Mucosa of stomach (tissue), 1 donor: Measurements from ENCODE around the gene PATJ.
"Not testable (repeated sequence)": the region's sequence is repeated elsewhere in the genome, so short reads cannot be mapped to it uniquely, and the experiment has no call there.

Experiments used
- H3K27me3 ChIP-seq: one replicate; pipeline ENCODE4 v1.7.0; 2013; ENCODE audit warnings: mild to moderate bottlenecking, low read length; ENCODE audit not compliant: control insufficient read depth, insufficient read depth
- H3K36me3 ChIP-seq: one replicate; pipeline ENCODE4 v1.7.0; 2013; ENCODE audit warnings: low read length; ENCODE audit not compliant: control insufficient read depth, insufficient read depth
- H3K4me1 ChIP-seq: one replicate; pipeline ENCODE4 v1.7.0; 2013; ENCODE audit warnings: mild to moderate bottlenecking, low read length; ENCODE audit not compliant: control insufficient read depth, insufficient read depth
- H3K4me3 ChIP-seq: one replicate; pipeline ENCODE4 v1.7.0; 2013; ENCODE audit warnings: low read length
- H3K9ac ChIP-seq: one replicate; pipeline ENCODE4 v1.7.0; 2013; ENCODE audit warnings: mild to moderate bottlenecking, low read length, moderate library complexity
- H3K9me3 ChIP-seq: one replicate; pipeline ENCODE4 v1.7.0; 2013; ENCODE audit warnings: mild to moderate bottlenecking, low read length, moderate library complexity; ENCODE audit not compliant: control insufficient read depth
- donor health status: Pancreatic carcinoma.

The PATJ gene

GRCh38 chr1:61844006-61844405 lies 101.7 kb downstream of the PATJ start:
- no peak overlapping the region for H3K4me3 ChIP-seq
- peaks cover 7% of the 10 kb centered on the region for H3K4me1 ChIP-seq
- H3K9ac ChIP-seq, result no peak overlapping the region
- H3K9me3 ChIP-seq, result no peaks in the 10 kb centered on the region
- no peaks in the 10 kb centered on the region for H3K36me3 ChIP-seq
- no peaks in the 10 kb centered on the region for H3K27me3 ChIP-seq

GRCh38 chr1:61844664-61845063 lies 102.4 kb downstream of the PATJ start:
- not testable (repeated sequence) for H3K4me1 ChIP-seq, H3K27me3 ChIP-seq, H3K36me3 ChIP-seq, H3K9me3 ChIP-seq, H3K4me3 ChIP-seq, H3K9ac ChIP-seq

- Histone ChIP-seq H3K4me1 (no peaks in the 10 kb centered on the region), H3K27me3 (no peaks in the 10 kb centered on the region), H3K36me3 (no peaks in the 10 kb centered on the region), H3K9me3 (no peaks in the 10 kb centered on the region), H3K4me3 (no peak overlapping the region), H3K9ac (no peak overlapping the region)
Measured at GRCh38 chr1:61851235-61851634, 109.0 kb downstream of the PATJ start.

- H3K4me1 ChIP-seq, result no peaks in the 10 kb centered on the region
- H3K9me3 ChIP-seq, result no peaks in the 10 kb centered on the region
- no peak overlapping the region for H3K9ac ChIP-seq
- no peaks in the 10 kb centered on the region for H3K36me3 ChIP-seq
- H3K4me3 ChIP-seq, result no peak overlapping the region
- H3K27me3 ChIP-seq, result no peaks in the 10 kb centered on the region
Measured at GRCh38 chr1:61851849-61852669, 109.8 kb downstream of the PATJ start.

- Histone ChIP-seq H3K4me3 (no peak overlapping the region), H3K27me3 (no peaks in the 10 kb centered on the region), H3K36me3 (no peaks in the 10 kb centered on the region), H3K9ac (no peak overlapping the region), H3K9me3 (no peaks in the 10 kb centered on the region), H3K4me1 (no peaks in the 10 kb centered on the region)
Measured at GRCh38 chr1:61852670-61853015, 110.4 kb downstream of the PATJ start.

GRCh38 chr1:61853583-61853982 lies 111.3 kb downstream of the PATJ start:
- Histone ChIP-seq H3K9me3 (no peaks in the 10 kb centered on the region), H3K36me3 (no peaks in the 10 kb centered on the region), H3K9ac (no peak overlapping the region), H3K27me3 (no peaks in the 10 kb centered on the region), H3K4me3 (no peak overlapping the region), H3K4me1 (no peaks in the 10 kb centered on the region)

GRCh38 chr1:61864489-61864888 lies 122.2 kb downstream of the PATJ start:
- Histone ChIP-seq H3K4me1 (no peaks in the 10 kb centered on the region), H3K9ac (no peak overlapping the region), H3K27me3 (no peaks in the 10 kb centered on the region), H3K9me3 (no peaks in the 10 kb centered on the region), H3K4me3 (no peak overlapping the region), H3K36me3 (no peaks in the 10 kb centered on the region)

GRCh38 chr1:61865646-61866220 lies 123.5 kb downstream of the PATJ start:
- Histone ChIP-seq H3K9ac (no peak overlapping the region), H3K27me3 (no peaks in the 10 kb centered on the region), H3K36me3 (no peaks in the 10 kb centered on the region), H3K4me1 (no peaks in the 10 kb centered on the region), H3K9me3 (no peaks in the 10 kb centered on the region), H3K4me3 (no peak overlapping the region)

- no peaks in the 10 kb centered on the region for H3K9me3 ChIP-seq
- no peak overlapping the region for H3K9ac ChIP-seq
- no peaks in the 10 kb centered on the region for H3K36me3 ChIP-seq
- no peaks in the 10 kb centered on the region for H3K27me3 ChIP-seq
- H3K4me3 ChIP-seq, result no peak overlapping the region
- H3K4me1 ChIP-seq, result no peaks in the 10 kb centered on the region
Measured at GRCh38 chr1:61869691-61870109, 127.4 kb downstream of the PATJ start.

GRCh38 chr1:61872206-61872605 lies 129.9 kb downstream of the PATJ start:
- no peak overlapping the region for H3K4me3 ChIP-seq
- no peaks in the 10 kb centered on the region for H3K4me1 ChIP-seq
- H3K36me3 ChIP-seq, result no peaks in the 10 kb centered on the region
- no peaks in the 10 kb centered on the region for H3K27me3 ChIP-seq
- no peak overlapping the region for H3K9ac ChIP-seq
- no peaks in the 10 kb centered on the region for H3K9me3 ChIP-seq

GRCh38 chr1:61873581-61873980 lies 131.3 kb downstream of the PATJ start:
- H3K9me3 ChIP-seq, result no peaks in the 10 kb centered on the region
- no peak overlapping the region for H3K4me3 ChIP-seq
- H3K36me3 ChIP-seq, result no peaks in the 10 kb centered on the region
- H3K27me3 ChIP-seq, result no peaks in the 10 kb centered on the region
- H3K9ac ChIP-seq, result no peak overlapping the region
- no peaks in the 10 kb centered on the region for H3K4me1 ChIP-seq

- Histone ChIP-seq H3K27me3 (no peaks in the 10 kb centered on the region), H3K4me1 (no peaks in the 10 kb centered on the region), H3K9ac (no peak overlapping the region), H3K9me3 (no peaks in the 10 kb centered on the region), H3K36me3 (no peaks in the 10 kb centered on the region), H3K4me3 (no peak overlapping the region)
Measured at GRCh38 chr1:61873994-61874393, 131.7 kb downstream of the PATJ start.
